Peyer's patch (tissue), 4 donors: Measurements from ENCODE around the gene SORCS3. TPM values are rescaled to one million over a fixed set of nuclear protein-coding genes. Genes with fewer than 3 reads are reported as not detected.

Experiments used
- DNase-seq, 3 donors: peaks; one replicate each; pipeline ENCODE4 v3.0.0-alpha.2; 2017 to 2019
- H3K27ac ChIP-seq, 4 donors: fragments of 200-600 bp; sonication (generic); one replicate each; pipeline ENCODE4 v1.5.1; 2016 to 2019
- H3K27me3 ChIP-seq, 2 donors: fragments of 200-600 bp; sonication (generic); one replicate each; pipeline ENCODE4 v1.5.1; 2019
- H3K36me3 ChIP-seq, 3 donors: fragments of 200-600 bp; sonication (generic); one replicate each; pipeline ENCODE4 v1.5.1; 2016 to 2019
- H3K4me1 ChIP-seq, 4 donors: fragments of 200-600 bp; sonication (generic); one replicate each; pipeline ENCODE4 v1.5.1; 2016 to 2019
- H3K4me3 ChIP-seq, 4 donors: fragments of 200-600 bp; sonication (generic); 1 replicate in 3 of 4; 2 replicates in 1 of 4; pipeline ENCODE4 v1.5.1; 2016 to 2019; ENCODE audit warnings: mild to moderate bottlenecking in 1 of 4
- H3K9me3 ChIP-seq, 4 donors: fragments of 200-600 bp; sonication (generic); one replicate each; pipeline ENCODE4 v1.5.1; 2016 to 2019; ENCODE audit warnings: mild to moderate bottlenecking in 1 of 4
- CTCF ChIP-seq, 6 experiments: fragments of 450-650 bp in 4 of 6; fragments of 200-600 bp in 2 of 6; sonication (generic) in 1 of 6; IDR thresholded peaks; one replicate each; pipeline ENCODE4 v1.5.1; 2017 to 2019; ENCODE audit warnings: antibody characterized with exemption in 6 of 6, mild to moderate bottlenecking in 3 of 6, moderate library complexity in 1 of 6
- POLR2A ChIP-seq, 2 donors: fragments of 450-650 bp; IDR thresholded peaks; one replicate each; pipeline ENCODE4 v1.5.1; 2017; ENCODE audit warnings: antibody characterized with exemption in 2 of 2, mild to moderate bottlenecking in 2 of 2, moderate library complexity in 2 of 2
- total RNA-seq, 4 donors: library from RNA; depleted of rRNA; stranded (reverse); fragments of >200 nt; gene quantifications; one replicate each; pipeline ENCODE4 v1.1.0, GENCODE V29; 2016

SORCS3 gene
- total RNA-seq, 4 donors from 2014 or later = 0.27 to 0.66 TPM; not detected in 2

- Histone ChIP-seq H3K36me3 (no peaks in the 10 kb centered on the region), H3K27me3 (no peaks in the 10 kb centered on the region), H3K9me3 (no peaks in the 10 kb centered on the region), H3K27ac (no peak overlapping the region), H3K4me1 (no peaks in the 10 kb centered on the region), H3K4me3 (no peak overlapping the region)
- no peak for DNase-seq
- TF ChIP-seq POLR2A (IDR thresholded peaks at IDR 0.05) (no peak), CTCF (IDR thresholded peaks at IDR 0.05) (no peak)
These were observed 279.4 kb downstream of the SORCS3 start for GRCh38 chr10:104920476-104920875.

- Histone ChIP-seq H3K4me3 (no peak overlapping the region), H3K27ac (no peak overlapping the region), H3K4me1 (no peaks in the 10 kb centered on the region), H3K36me3 (no peaks in the 10 kb centered on the region), H3K27me3 (no peaks in the 10 kb centered on the region), H3K9me3 (no peaks in the 10 kb centered on the region)
- DNase-seq = no peak
- TF ChIP-seq POLR2A (IDR thresholded peaks at IDR 0.05) (no peak), CTCF (IDR thresholded peaks at IDR 0.05) (no peak)
These were observed 280.7 kb downstream of the SORCS3 start for GRCh38 chr10:104921763-104922162.

- no peak for DNase-seq
- Histone ChIP-seq H3K9me3 (no peaks in the 10 kb centered on the region), H3K36me3 (no peaks in the 10 kb centered on the region), H3K27ac (no peak overlapping the region), H3K4me1 (no peaks in the 10 kb centered on the region), H3K4me3 (no peak overlapping the region), H3K27me3 (no peaks in the 10 kb centered on the region)
- TF ChIP-seq CTCF (IDR thresholded peaks at IDR 0.05) (no peak), POLR2A (IDR thresholded peaks at IDR 0.05) (no peak)
These were observed 281.7 kb downstream of the SORCS3 start for GRCh38 chr10:104922810-104923209.

GRCh38 chr10:104923501-104923900, 282.4 kb downstream of the SORCS3 start:
- Histone ChIP-seq H3K9me3 (no peaks in the 10 kb centered on the region), H3K36me3 (no peaks in the 10 kb centered on the region), H3K27ac (no peak overlapping the region), H3K4me3 (no peak overlapping the region), H3K27me3 (no peaks in the 10 kb centered on the region), H3K4me1 (no peaks in the 10 kb centered on the region)
- no peak for DNase-seq
- no peak for TF ChIP-seq CTCF (IDR thresholded peaks at IDR 0.05)
- no peak for TF ChIP-seq POLR2A (IDR thresholded peaks at IDR 0.05)

- Histone ChIP-seq H3K27ac (no peak overlapping the region), H3K4me1 (no peaks in the 10 kb centered on the region), H3K9me3 (no peaks in the 10 kb centered on the region), H3K36me3 (no peaks in the 10 kb centered on the region), H3K27me3 (no peaks in the 10 kb centered on the region), H3K4me3 (no peak overlapping the region)
- DNase-seq = no peak
- TF ChIP-seq POLR2A (IDR thresholded peaks at IDR 0.05) (no peak), CTCF (IDR thresholded peaks at IDR 0.05) (no peak)
These were observed 283.2 kb downstream of the SORCS3 start for GRCh38 chr10:104924101-104924795.
